Right ventricle myocardium superior (tissue), 1 donor: ENCODE measurements around the gene YWHAG. TPM values are rescaled to one million over a fixed set of nuclear protein-coding genes. Genes with fewer than 3 reads are reported as not detected.
A peak's percentile ranks its signal among the peaks of the same experiment; 100 is the strongest.
"Not testable (repeated sequence)": the region's sequence is repeated elsewhere in the genome, so short reads cannot be mapped to it uniquely, and the experiment has no call there.

Experiments
- ATAC-seq: fragments of 200-7000 bp; cut with Tn5 transposase; one replicate; pipeline ENCODE4 v1.9.1; 2020; ENCODE audit warnings: mild to moderate bottlenecking; ENCODE audit not compliant: poor library complexity
- DNase-seq: peaks from one replicate; pipeline ENCODE4 v3.0.0-alpha.2; 2020
- intact Hi-C: fragments of 100-400 bp; cut with DNase I; formaldehyde crosslinking; loops from one replicate; pipeline ENCODE4 v1.11.2; 2022
- total RNA-seq: library from RNA; stranded (reverse); fragmentation: NEBNext Ultra II Directional; extraction: Animal tissue kit (Norgen Biotek cat#: 25700); gene quantifications from one replicate; pipeline ENCODE4 v1.2.1, GENCODE V29; 2021
- donor health status: DM: no; HTN: yes; CAD: no; lungs with severe emphysema.

The YWHAG gene
- total RNA-seq, 1 donor from 2014 or later: 219 TPM

GRCh38 chr7:76290847-76291350 lies 67.9 kb downstream of the YWHAG start:
- intact Hi-C loops: loop anchor here (1.0 kb wide), 1 partner anchor 23 kb away; no protein-coding TSS in a partner anchor
- ATAC-seq, DNase-seq: not testable (repeated sequence)

DNA sequence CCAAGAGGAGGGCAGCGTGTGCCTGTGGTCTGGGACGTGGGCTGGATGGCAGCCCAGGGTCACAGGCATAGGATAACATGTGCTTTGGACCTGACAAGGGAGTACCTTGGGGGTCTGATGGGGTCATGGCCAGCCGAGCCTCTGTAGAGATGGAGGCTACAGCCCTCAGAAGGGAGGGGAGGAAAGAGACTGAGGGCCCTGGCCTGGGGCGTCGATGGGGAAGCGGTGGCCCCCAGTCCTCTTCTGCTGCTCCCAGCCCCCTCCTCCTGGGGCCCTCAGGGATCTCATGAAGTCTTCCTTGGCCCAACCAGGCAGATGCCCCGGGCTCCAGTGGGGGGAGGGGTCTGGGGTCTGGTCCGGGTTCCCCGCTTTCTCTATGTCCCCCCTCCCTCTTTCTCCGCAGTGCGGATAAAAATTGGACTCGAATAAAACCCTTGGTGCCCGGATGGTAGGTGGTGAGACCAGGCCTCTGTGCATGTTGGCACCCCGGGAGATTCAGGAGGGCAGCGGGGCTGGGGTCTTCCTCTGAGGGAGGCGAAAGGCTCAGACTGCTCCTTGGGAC lies 71.9 kb downstream of the YWHAG start:
- intact Hi-C loops: no loop called here
- ATAC-seq (no peak), DNase-seq (no peak)

- intact Hi-C loops: no loop called here
- DNase-seq (no peak), ATAC-seq (no peak)
These were observed 73.0 kb downstream of the YWHAG start for GRCh38 chr7:76285604-76286374.

- no peak for ATAC-seq
- intact Hi-C loops: no loop called here
- no peak for DNase-seq
These were observed 75.3 kb downstream of the YWHAG start for GRCh38 chr7:76283254-76284159.

DNA sequence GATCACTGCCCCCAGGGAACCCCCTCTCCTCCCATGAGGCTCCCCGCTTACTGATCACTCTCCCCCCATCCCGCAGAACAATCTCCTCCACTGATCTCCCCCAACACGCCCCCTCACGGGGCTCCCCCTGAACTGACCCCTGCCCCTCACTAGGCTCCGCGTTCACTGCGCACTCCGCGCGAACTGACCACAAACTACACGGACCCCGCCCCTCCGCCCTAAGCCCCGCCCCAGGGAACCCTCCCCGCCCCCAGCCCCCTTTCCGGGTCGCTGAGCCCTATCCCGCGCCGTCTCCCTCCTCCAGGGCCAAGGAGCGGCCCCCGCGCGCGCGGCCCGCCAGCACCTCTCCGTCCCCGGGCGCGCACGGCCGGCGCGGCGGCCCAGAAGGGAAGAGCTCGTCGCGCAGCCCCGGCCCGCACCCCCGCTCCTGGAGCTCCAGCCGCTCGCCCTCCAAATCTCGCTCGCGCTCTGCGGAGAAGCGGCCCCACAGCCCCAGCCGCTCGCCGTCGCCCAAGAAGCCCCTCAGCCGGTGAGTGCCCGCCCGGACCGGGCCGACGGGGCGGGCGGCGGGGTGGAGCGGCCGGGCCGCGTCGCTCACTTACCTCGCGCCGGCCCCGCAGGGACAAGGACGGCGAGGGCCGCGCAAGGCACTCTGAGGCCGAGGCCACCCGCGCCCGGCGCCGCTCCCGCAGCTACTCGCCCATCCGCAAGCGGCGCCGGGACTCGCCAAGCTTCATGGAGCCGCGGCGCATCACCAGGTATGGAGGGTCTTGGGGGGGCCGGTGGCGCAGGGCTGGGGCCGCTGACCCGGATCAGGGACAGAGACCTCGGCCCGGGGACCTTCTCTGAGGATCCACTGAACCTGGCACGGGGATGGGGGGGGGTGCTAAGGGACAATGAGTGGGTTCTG lies 76.2 kb downstream of the YWHAG start:
- DNase-seq: peak; percentile 64
- intact Hi-C loops: no loop called here

GRCh38 chr7:76281706-76282343 lies 77.0 kb downstream of the YWHAG start:
- no peak for ATAC-seq
- no peak for DNase-seq
- intact Hi-C loops: no loop called here

More for the DNA sequence above, 76.2 kb downstream of the YWHAG start:
- ATAC-seq: peak; percentile 70

- DNase-seq (no peak), ATAC-seq (peak; percentile 41)
- intact Hi-C loops: no loop called here
These were observed 77.6 kb downstream of the YWHAG start for GRCh38 chr7:76281006-76281705.

- intact Hi-C loops: no loop called here
- DNase-seq: no peak
- no peak for ATAC-seq
These were observed 78.4 kb downstream of the YWHAG start for GRCh38 chr7:76280408-76280807.

- no peak for DNase-seq
- intact Hi-C loops: no loop called here
- no peak for ATAC-seq
These were observed 80.3 kb downstream of the YWHAG start for GRCh38 chr7:76278540-76278939.

Other genes starting within 250 kb of the YWHAG start
- gene SRRM3, start 157.1 kb downstream of the YWHAG start, total RNA-seq: 16.3 TPM
- 2,459 TPM for gene HSPB1, start 56.3 kb downstream of the YWHAG start, total RNA-seq
- gene SSC4D, start 50.7 kb upstream of the YWHAG start, total RNA-seq: 0.97 TPM
- gene ZP3, start 66.0 kb upstream of the YWHAG start, total RNA-seq: not detected
- gene DTX2, start 102.7 kb upstream of the YWHAG start, total RNA-seq: 5.5 TPM
- 0.22 TPM for gene UPK3B, start 151.6 kb upstream of the YWHAG start, total RNA-seq
- not detected for gene SPDYE16, start 184.3 kb upstream of the YWHAG start, total RNA-seq